Measurements from ENCODE around the gene KCNIP1. TPM values are rescaled to one million over a fixed set of nuclear protein-coding genes. Genes with fewer than 3 reads are reported as not detected.

The KCNIP1 gene
- total RNA-seq, 1 experiment from 2014 or later = not detected

- Histone ChIP-seq H3K79me2 (ENCODE audit: insufficient read depth, low read length) (no peaks in the 10 kb centered on the region), H2AFZ (ENCODE audit: low read depth, low read length, poor library complexity, severe bottlenecking) (no peak overlapping the region), H3K9me2 (ENCODE audit: insufficient read depth) (no peaks in the 10 kb centered on the region), H3K9me3 (ENCODE audit: control insufficient read depth in 1 of 2, insufficient read depth in 1 of 2, low read depth in 1 of 2, low read length in 2 of 2) (no peaks in the 10 kb centered on the region), H3K4me2 (ENCODE audit: low read length) (no peak overlapping the region), H3K9ac (ENCODE audit: low read length) (no peak overlapping the region), H3K27me3 (ENCODE audit: insufficient read depth, low read length) (peaks cover 80% of the 10 kb centered on the region), H3K27ac (ENCODE audit: low read depth, low read length) (no peak overlapping the region), H3K36me3 (ENCODE audit: control insufficient read depth in 1 of 2, insufficient read depth in 2 of 2, low read length in 2 of 2) (no peaks in the 10 kb centered on the region), H3K4me3 (replicated peaks in 1 of 2; ENCODE audit: low read depth in 1 of 2, low read length in 2 of 2) (no peak overlapping the region), H3K4me1 (ENCODE audit: control insufficient read depth in 1 of 2, insufficient read depth in 2 of 2, low read length in 2 of 2) (no peaks in the 10 kb centered on the region), H4K20me1 (ENCODE audit: insufficient read depth) (no peaks in the 10 kb centered on the region)
- ChIA-PET POLR2A (no interaction called here), RAD21 (ENCODE audit: low non-redundant PET in 1 of 2, low total read pairs in 2 of 2, uncharacterized antibody in 2 of 2, unreplicated experiment in 2 of 2) (no interaction called here), CTCF (no interaction called here)
- no TSS peak for BruUV-seq (replicated peaks)
- ATAC-seq (no peak), DNase-seq (ENCODE audit: low read depth, low spot score) (no peak)
- TF ChIP-seq JUND (IDR thresholded peaks at IDR 0.05) (no peak), ZFX (IDR thresholded peaks at IDR 0.05) (no peak), CBX3 (IDR thresholded peaks at IDR 0.05; ENCODE audit: low read depth) (no peak), EZH2 (IDR thresholded peaks at IDR 0.05) (no peak)
- intact Hi-C loops (cut with micrococcal nuclease) = no loop called here
Measured at GRCh38 chr5:170701334-170701733, 197.5 kb downstream of the KCNIP1 start.

- Histone ChIP-seq H3K4me1 (ENCODE audit: control insufficient read depth in 1 of 2, insufficient read depth in 2 of 2, low read length in 2 of 2) (no peaks in the 10 kb centered on the region), H3K27me3 (ENCODE audit: insufficient read depth, low read length) (peaks cover 70% of the 10 kb centered on the region), H3K27ac (ENCODE audit: low read depth, low read length) (no peak overlapping the region), H3K9ac (ENCODE audit: low read length) (no peak overlapping the region), H3K4me3 (replicated peaks in 1 of 2; ENCODE audit: low read depth in 1 of 2, low read length in 2 of 2) (no peak overlapping the region), H3K9me2 (ENCODE audit: insufficient read depth) (no peaks in the 10 kb centered on the region), H4K20me1 (ENCODE audit: insufficient read depth) (no peaks in the 10 kb centered on the region), H3K4me2 (ENCODE audit: low read length) (no peak overlapping the region), H3K36me3 (ENCODE audit: control insufficient read depth in 1 of 2, insufficient read depth in 2 of 2, low read length in 2 of 2) (no peaks in the 10 kb centered on the region), H3K79me2 (ENCODE audit: insufficient read depth, low read length) (no peaks in the 10 kb centered on the region), H3K9me3 (ENCODE audit: control insufficient read depth in 1 of 2, insufficient read depth in 1 of 2, low read depth in 1 of 2, low read length in 2 of 2) (no peaks in the 10 kb centered on the region), H2AFZ (ENCODE audit: low read depth, low read length, poor library complexity, severe bottlenecking) (no peak overlapping the region)
- ATAC-seq (no peak), DNase-seq (ENCODE audit: low read depth, low spot score) (no peak)
- no TSS peak for BruUV-seq (replicated peaks)
- intact Hi-C loops (cut with micrococcal nuclease) = no loop called here
- ChIA-PET POLR2A (no interaction called here), CTCF (no interaction called here), RAD21 (ENCODE audit: low non-redundant PET in 1 of 2, low total read pairs in 2 of 2, uncharacterized antibody in 2 of 2, unreplicated experiment in 2 of 2) (no interaction called here)
- TF ChIP-seq ATF3 (IDR thresholded peaks at IDR 0.05) (no peak), CTCF (IDR thresholded peaks at IDR 0.05 in 2 of 3, conservative IDR thresholded peaks at IDR 0.05 in 1 of 3; ENCODE audit: borderline replicate concordance in 1 of 3, insufficient read depth in 1 of 3, low read depth in 2 of 3, low read length in 2 of 3) (no peak), ZBTB33 (IDR thresholded peaks at IDR 0.05; ENCODE audit: extremely low read depth, insufficient replicate concordance, low read length) (no peak), ZFX (IDR thresholded peaks at IDR 0.05) (no peak), CEBPB (IDR thresholded peaks at IDR 0.05; ENCODE audit: low read depth) (no peak), POLR2AphosphoS5 (IDR thresholded peaks at IDR 0.05; ENCODE audit: low read depth, low read length) (no peak), MAX (IDR thresholded peaks at IDR 0.05) (no peak), SP1 (IDR thresholded peaks at IDR 0.05; ENCODE audit: low read depth) (no peak)
Measured at GRCh38 chr5:170704417-170705192, 200.8 kb downstream of the KCNIP1 start.
